Retina (tissue), 1 donor: ENCODE data around the gene MTAP.
A peak's percentile ranks its signal among the peaks of the same experiment; 100 is the strongest.

ENCODE experiments used
- DNase-seq: peaks from one replicate; pipeline ENCODE4 v3.0.0-alpha.2; 2016

MTAP gene

DNA sequence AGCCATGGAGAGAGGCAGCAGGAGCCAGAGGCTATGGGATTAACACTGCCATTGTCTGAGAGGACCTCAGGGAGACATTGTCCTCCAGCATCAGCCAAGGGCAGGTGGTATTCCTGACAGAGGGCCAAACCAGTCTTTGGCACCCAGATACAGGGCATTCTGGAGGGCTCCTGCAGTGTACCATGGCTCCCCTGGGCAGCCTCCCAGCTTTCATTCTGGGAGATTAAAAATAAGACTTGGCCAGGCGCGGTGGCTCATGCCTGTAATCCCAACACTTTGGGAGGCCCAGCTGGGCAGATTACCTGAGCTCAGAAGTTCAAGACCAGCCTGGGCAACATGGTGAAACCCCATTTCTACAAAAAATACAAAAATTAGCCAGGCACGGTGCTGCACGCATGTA lies 4.2 kb downstream of the MTAP start:
- DNase-seq, result no peak

GRCh38 chr9:21810388-21810787 lies 8.0 kb downstream of the MTAP start:
- no peak for DNase-seq

GRCh38 chr9:21810881-21811280 lies 8.4 kb downstream of the MTAP start:
- no peak for DNase-seq

GRCh38 chr9:21811914-21812313 lies 9.5 kb downstream of the MTAP start:
- no peak for DNase-seq

DNA sequence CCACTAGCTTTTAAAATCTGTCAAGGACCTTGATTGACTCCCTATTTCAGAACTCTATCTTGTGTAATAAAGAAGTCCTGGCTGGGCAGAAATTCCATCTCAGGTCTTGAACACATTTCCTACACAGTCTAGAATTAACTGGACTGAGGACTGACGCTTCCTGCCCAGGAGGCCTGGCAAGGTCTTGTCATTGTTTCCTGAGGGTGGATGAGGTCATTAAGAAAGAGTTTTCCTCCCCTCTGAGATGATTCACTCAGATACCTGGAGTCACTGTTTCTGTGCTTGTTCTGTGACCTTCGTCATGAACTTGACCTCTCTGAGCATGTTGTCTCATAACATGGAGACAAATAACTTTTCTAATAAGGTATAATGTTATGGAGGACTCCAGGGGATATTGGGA lies 10.0 kb downstream of the MTAP start:
- no peak for DNase-seq

DNA sequence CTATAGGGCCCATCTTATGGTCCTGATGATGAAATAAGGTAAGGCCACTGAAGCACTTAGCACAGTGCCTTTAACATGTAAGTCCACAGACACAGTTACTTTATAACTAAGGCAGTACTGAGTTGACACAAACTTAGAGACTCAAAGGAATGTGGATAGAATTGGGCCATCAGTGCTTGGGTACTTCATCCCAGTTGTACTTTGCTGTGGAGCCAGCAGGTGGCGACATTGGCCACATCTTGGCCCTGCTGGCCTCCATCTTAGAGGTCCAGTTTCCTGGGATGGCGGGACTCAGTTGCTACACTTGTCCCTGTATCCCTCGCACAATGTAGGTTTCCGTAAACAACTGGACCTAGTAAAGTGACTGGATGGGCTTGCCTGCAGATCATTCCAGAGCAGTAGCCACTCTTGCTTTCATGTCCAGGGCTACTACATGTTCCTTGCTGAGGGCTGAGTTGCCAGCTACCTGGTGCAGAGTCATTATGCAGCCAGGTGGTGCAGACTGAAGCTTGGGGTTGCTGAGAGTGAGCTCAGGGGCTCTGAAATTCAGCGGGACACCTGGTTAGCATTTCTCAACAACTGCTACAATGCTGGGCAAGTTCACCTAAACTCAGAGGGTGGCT lies 10.6 kb downstream of the MTAP start:
- peak; percentile 65 for DNase-seq

- peak; percentile 66 for DNase-seq
Measured at GRCh38 chr9:21813575-21814473, 11.4 kb downstream of the MTAP start.

DNA sequence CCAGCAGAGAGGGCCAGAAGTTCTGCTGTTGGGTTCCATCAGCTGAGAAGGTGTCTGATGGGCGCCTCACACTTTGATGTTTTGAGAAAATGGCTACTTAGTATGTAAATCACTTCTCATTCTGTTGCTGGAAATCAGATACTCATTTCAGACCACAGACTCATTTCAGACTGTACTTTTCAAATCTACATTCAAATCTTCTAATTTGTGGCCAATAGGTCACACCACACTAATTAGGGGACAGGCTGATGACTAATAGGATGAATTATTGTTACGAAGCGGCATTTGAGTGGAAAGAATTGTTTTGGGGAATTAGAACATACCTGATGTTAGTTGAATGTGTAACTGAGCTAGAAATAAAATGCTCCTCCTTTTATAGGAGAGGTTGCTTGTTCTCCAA lies 13.2 kb downstream of the MTAP start:
- no peak for DNase-seq

DNA sequence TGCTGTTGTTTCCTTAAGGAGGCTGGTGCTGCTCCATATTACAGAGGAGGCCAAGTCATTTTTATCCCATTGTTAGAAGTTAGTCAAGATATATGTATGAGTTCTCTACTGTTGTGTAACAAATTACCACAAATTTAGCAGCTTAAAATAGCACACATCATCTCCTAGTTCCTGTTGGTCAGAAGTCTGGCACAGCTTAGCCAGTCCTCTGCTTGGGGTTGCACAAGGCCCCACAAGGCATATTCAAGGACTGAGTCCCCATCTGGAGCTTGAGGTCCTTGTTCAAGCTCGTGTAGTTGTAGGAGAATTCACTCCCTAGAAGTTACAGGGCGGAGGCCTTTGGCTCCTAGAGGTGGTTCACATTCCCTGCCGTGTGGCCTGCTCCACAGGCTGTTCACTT lies 14.7 kb downstream of the MTAP start:
- DNase-seq, result no peak

DNA sequence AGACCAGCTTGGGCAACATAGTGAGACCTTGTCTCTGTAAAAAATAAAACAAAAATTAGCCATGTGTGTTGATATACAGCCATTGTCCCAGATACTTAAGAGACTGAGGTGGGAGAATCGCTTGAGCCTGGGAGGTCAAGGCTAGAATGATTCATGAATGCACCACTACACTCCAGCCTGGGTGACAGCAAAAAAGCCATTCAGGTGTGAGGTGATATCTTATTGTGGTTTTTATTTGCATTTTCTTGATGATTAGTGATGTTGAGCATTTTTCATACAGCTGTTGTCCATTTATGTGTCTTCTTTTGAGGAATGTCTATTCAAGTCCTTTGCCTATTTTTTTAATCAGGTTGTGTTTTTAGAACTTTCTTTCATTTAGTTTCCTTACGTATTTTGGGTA lies 23.2 kb downstream of the MTAP start:
- DNase-seq, result no peak

DNA sequence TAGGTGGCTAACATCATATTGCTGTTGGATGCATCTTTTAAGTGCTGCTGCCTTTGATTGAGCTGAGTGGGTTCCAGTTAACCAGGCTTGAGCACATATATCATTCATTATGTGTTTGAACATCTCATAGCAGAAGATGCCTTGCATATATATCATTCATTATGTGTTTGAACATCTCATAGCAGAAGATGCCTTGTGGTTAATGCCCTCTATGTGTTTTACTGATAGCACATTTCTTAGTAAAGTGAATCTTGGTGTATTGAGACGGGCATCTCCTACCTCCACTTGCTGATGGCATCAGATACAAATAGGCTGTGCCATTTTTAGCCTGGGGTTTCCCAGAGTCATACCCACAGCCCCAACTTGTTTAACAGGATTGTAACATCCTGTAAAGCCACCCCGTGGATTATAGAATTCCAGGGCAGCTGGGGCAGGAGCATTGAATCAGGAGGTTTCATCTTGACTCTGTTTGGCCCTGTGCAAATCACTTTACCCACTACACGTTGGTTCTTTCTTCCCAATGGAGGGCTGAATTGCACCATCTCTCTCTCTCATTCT lies 26.5 kb downstream of the MTAP start:
- no peak for DNase-seq

DNA sequence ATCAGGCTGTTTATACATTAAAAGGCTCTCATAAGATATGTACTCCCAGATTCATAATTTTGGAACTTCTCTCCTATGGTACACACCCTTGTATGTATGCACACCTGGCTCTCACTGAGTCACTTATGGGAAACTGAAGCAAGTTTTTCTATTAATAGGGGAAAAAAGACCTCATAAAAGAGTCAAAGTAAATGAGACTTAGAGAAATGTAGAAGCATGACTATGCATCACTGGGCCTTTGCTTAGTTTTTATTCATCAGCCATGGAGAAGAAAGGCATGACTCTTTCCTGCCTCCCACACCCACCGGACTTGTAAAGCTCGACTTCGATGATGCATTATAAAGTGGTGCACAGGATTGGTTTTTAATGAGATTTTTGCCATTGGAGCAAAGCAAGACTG lies 28.2 kb downstream of the MTAP start:
- no peak for DNase-seq

GRCh38 chr9:21831841-21832509 lies 29.5 kb downstream of the MTAP start:
- no peak for DNase-seq

DNA sequence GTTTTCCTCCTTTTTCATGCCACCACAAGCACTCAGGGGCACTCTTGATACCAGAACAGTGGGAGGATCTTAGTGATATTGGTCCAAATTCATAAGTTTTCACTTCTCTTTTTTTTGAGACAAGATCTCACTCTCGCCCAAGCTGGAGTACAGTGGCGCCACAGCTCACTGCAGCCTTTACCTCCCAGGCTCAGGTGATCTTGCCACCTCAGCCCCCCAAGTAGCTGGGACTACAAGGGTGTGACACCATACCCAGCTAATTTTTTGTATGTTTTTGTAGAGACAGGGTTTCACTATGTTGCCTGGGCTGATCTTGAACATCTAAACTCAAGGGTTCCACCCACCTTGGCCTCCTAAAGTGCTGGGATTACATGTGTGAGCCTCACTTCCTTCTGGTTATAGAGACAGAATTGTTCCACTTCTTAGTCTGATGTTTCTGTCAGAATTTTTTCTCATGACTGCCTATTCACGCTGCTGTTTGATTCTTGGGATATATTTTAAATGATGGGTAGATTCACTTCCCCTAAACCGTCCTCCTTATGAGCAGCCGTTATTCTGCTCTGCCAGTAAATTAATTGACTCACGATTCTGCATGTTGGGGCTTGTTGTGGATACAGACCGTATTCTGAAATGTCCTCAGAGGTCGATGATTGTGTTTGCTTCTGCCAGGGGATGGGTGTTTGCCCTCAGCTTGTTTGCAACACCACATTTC lies 30.8 kb downstream of the MTAP start:
- DNase-seq, result no peak

GRCh38 chr9:21835121-21835520 lies 32.7 kb downstream of the MTAP start:
- no peak for DNase-seq

- no peak for DNase-seq
Measured at GRCh38 chr9:21836437-21837161, 34.2 kb downstream of the MTAP start.

DNA sequence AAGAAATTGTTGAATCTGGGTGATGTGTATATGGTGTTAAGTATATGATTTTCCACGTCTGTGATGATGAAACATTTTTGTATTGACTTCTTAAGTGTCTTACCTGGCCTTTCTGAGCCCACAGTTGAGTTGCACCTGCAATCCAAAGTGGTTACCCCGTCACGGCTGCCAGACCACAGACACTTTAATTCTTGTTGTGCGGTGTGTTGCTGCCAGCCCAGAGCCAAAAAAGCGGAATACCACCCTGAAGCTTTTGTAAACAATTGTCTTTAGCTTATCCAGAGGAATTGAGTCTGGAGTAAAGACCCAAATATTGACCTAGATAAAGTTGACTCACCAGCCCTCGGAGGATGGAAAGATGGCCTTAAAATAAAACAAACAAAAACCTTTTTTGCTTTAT lies 35.1 kb downstream of the MTAP start:
- no peak for DNase-seq

DNA sequence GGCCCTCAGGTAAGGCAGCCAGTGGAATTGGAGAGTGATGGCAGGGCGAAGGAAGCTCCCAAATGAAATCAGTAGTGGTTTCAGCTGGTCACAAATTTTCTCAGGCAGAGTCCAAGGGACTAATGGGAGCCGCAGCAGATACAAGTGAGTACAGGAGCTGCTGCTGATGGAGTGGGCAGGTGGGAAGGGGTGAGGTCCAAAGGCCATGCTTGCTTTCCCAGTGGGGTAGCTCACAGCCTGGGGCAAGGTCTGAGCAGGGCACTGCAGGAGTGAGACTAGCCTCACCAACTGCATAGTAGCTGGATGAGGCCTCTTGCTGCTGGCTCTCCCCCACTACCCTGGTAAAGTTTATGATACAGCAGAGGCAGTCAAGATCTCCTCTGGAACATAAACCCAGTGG lies 38.2 kb downstream of the MTAP start:
- DNase-seq, result no peak

DNA sequence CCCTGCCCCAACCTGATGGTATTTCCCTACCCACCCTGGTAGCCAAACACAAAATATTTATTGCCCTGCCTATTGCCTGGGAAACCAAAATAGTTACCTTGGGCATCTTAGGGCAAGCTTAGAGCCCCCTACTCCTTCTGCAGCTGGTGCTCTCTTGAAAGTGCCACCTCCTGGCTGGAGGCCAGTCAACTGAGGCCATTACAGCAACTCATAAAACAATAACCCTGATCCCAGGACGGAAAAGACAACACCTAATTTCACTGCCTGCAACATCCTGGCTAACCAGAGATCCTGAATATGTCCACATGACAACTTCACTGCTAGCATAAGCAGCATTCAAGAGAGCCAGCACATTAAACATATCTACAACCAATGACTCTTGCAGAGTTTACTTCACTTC lies 38.7 kb downstream of the MTAP start:
- no peak for DNase-seq

DNA sequence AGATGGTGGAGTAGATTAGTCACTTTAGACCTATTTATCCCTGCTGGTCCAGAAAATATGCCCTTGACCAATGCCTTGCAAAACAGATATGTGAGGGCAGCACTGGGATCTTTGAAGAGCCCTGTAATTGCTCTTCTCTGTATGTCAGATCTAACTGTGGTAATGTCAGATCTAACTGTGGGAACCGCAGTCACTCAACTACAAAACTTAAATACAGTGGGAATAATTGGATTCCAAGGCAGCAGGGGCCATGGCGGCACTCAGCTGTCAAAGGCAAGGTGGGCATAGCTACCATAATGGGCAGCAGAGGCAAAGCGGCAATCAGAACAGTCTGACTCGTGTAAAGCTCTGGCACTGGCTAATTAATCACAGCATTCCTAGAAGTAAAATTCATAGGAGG lies 46.2 kb downstream of the MTAP start:
- DNase-seq, result no peak

DNA sequence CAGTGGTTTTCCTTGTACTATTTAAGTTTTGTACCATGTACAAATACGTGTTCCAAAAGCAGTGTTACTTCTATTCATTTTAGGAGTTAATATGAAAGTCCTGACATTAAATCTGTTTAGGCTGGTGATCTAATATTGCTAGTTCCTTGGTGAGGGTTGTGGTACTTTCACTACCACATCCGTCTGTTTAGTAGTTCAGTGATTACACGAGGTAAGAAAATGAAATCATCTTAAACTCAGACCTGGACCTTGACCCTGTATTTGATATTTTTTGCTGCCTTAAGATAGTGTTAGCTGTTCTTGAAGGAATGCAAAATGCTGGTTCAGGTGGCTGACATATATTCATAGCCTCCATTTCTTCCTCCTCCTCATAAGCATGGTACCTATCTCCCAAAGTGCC lies 50.3 kb downstream of the MTAP start:
- no peak for DNase-seq

- no peak for DNase-seq
Measured at GRCh38 chr9:21853414-21853813, 51.0 kb downstream of the MTAP start.
